ENCODE data around the gene BTRC.
"Not testable (repeated sequence)": the region's sequence is repeated elsewhere in the genome, so short reads cannot be mapped to it uniquely, and the experiment has no call there.

Gene BTRC

DNA sequence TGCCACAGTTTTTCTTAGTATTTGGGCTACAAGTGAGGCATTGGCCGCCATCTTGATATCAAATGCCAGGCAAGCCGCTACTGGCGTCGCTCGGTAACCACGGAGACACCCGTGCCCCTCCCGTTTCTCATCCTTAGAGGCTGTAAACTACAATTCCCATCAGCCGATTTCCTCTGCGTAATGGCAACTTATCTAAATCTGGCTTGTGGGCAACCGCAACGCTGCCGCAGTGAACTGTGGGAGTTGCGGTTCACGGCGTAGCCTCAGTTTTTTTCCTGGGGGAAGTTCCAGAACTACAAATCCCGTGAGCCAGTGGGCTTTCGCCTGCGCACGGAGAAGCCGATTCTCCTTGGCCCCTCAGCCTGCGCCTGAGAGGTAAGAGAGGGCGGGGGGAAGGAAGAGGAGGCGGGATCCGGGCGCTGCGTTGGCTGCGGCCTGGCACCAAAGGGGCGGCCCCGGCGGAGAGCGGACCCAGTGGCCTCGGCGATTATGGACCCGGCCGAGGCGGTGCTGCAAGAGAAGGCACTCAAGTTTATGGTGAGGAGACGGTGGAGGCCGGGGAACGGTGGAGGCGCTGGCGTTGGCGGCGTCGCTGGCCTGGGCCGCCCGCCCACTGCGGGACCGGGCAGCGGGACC lies at the start of gene BTRC:
Gene BTRC, plus strand, starts transcription at position 474 of the 636 bp plus-strand sequence. Its CDS starts 16 bp downstream, at position 490.
- DNase-seq: peak; percentile 96

DNA sequence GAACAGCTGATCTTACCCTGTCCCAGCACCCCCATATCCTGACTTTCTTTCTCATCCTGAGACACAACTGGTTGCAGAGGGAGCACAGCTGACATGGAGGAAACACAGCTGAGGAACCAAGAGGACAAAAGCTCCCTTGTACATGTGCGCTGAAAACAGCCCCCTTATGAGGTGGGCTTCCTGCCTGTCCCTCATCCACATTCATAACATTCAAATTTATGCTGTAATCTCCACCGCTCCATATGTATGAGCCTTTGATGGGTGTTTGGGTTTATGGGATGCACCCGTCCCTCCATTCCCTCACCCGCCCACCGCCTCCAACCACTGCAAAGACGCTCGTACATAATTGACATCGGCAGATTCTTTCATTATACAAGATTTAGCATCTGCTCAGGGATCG lies 49.6 kb upstream of the BTRC start:
- DNase-seq: no peak

- DNase-seq: no peak
Measured at GRCh38 chr10:101305320-101306241, 48.4 kb upstream of the BTRC start.

- no peak for DNase-seq
Measured at GRCh38 chr10:101308051-101308450, 45.9 kb upstream of the BTRC start.

DNA sequence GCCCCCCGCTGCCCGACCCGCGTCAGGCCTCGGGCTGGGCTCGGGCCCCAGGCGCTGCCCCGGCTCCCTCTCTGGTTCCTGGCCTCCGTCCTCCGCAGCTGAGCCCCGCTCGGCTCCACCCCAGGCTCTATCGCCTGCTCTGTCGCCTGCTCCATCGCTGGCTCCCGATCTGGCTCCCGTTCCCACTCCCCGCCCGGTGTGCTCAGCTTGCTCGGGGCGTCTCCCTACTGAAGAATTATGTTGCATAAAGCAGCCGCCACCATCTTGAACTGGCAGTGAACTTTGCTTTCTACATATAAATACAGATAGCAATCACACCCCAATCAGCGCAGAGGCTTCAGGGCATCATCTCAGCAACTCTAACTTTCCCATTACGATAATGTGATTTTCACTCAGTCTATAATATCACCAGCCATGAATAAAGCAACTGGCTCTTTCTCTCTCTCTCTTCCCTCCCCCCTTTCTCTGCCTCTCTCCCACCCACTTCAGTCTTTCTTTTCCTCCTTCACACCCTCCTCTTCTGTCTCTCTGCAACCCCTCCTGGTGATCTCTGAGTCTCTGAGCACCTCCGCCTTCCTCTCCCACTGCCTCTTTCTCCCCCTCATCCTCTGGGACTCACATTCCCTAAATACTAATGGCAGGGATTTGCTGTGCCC lies 43.3 kb upstream of the BTRC start:
- DNase-seq: no peak

- DNase-seq: no peak
Measured at GRCh38 chr10:101311185-101312066, 42.5 kb upstream of the BTRC start.

DNA sequence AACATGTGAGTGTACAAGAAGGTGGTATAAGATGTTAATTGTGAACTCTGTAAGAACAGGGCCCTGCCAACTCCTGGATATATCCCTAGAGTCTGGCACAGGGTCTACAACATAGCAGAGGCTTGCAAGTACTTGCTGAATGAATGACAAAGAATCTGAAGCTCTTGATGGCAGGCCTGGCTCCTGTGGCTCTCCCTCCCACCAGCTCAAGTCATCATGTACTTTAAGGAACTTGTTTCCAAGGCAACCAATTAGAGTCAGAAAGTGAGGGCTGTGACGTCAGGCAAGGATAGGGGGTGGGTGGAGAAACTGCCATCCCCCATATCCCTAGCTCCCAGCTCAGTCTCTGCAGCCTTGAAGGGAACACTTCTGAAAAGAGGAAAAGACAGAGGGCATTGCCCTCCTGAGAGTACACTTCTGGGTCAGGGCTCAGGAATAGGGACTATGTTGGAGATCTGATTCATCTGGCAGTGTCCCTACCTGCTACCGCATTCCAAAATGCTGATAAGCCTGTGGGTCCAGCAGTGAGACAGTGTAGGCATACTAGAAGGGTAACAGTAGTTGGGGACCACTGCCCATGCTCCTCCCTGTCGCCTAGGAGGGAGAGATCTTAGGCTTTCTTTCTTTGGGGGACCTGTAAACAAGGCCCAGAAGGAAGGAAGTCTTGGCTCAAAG lies 34.6 kb upstream of the BTRC start:
- DNase-seq: no peak

DNA sequence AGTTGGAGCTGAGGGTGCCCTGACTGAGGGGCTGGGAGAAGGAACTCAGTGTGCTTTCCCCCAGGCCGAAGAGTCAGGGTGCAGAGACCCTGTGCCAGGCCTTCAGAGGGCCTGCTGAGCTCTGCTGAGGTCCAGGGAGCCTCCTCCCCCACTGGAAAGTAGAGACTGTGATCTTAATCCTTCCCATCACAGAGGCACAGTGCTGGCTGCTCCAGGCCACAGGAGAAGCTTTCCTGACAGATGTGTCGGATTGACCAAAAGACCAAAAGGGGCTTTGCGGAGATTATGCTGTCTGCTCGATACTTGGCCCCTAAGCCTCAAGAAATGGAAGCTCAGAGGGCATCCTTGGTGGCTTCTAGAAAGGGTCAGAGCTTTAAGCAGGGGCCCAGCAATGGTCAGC lies 32.9 kb upstream of the BTRC start:
- DNase-seq: no peak

GRCh38 chr10:101322266-101323108 lies 31.5 kb upstream of the BTRC start:
- no peak for DNase-seq

- no peak for DNase-seq
Measured at GRCh38 chr10:101323495-101323894, 30.5 kb upstream of the BTRC start.

DNA sequence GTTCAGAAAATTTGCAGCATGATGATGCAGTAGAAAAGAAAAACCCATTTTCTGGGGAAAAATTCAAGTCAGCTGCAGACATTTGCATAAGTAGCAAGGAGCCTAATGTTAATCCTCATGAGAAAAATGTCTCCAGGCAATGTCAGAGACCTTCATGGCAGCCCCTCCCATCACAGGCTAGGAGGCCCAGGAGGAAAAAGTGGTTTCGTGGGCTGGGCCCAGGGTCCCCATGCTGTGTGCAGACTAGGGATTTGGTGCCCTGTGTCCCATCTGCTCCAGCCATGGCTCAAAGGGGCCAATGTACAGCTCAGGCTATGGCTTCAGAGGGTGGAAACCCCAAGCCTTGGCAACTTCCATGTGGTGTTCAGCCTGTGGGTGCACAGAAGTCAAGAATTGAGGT lies 26.5 kb upstream of the BTRC start:
- not testable (repeated sequence) for DNase-seq

GRCh38 chr10:101329341-101330032 lies 24.5 kb upstream of the BTRC start:
- no peak for DNase-seq

GRCh38 chr10:101330231-101330630 lies 23.7 kb upstream of the BTRC start:
- no peak for DNase-seq

GRCh38 chr10:101330631-101331225 lies 23.2 kb upstream of the BTRC start:
- DNase-seq: no peak

- no peak for DNase-seq
Measured at GRCh38 chr10:101331956-101332355, 22.0 kb upstream of the BTRC start.

GRCh38 chr10:101334259-101334658 lies 19.7 kb upstream of the BTRC start:
- DNase-seq: not testable (repeated sequence)

- DNase-seq: no peak
Measured at GRCh38 chr10:101336382-101336781, 17.6 kb upstream of the BTRC start.

- DNase-seq: no peak
Measured at GRCh38 chr10:101337836-101338235, 16.1 kb upstream of the BTRC start.

DNA sequence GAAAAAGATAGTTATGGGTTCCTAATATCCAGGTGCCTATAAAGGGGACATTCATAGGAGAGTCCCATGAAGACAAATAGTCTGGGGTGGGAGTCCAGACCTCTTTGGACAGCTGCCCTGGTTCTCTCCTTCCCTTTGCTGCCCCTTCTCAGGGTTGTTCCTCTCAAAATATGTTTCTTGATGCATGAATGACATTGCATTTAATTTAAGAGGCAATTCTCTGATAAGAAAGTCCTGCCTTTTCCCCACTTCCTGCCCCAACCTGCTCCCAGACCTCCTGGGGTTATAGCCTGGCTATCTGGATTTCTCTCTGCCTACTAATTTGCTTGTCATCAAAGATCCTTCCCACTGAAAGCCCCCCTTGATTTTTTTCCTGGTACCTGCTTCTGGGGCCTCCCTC lies 12.5 kb upstream of the BTRC start:
- no peak for DNase-seq

DNA sequence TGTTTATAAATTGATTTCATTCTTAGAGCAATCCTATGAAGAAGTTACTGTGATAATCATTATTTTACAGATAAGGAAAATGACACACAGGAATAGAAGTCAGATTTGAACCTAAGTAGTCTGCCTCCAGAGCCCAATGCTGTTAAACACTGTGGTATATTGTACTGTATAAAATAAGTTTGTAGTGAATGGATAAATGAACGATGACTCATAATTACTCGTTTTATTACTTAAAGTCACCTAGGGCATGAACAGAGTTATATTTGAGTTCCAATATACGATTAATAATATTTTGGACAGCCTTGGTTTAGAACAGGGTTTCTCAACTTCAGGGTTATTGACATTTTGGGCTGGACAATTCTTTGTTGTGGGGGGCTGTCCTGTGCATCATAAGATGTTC lies 7.8 kb upstream of the BTRC start:
- no peak for DNase-seq

Measured in stimulated activated CD8-positive, alpha-beta memory T cell treated with anti-CD3 and anti-CD28 coated beads, Interleukin-4, amount 100 ng/mL, for 48 hours (primary cell).